ENCODE measurements around the gene ZC3H4. TPM values are rescaled to one million over a fixed set of nuclear protein-coding genes. Genes with fewer than 3 reads are reported as not detected.

The ZC3H4 gene
- 9.0 and 13.5 TPM in 2 replicates for total RNA-seq
- 8.4 and 13.1 TPM in 2 replicates for polyA plus RNA-seq
- polyA plus RNA-seq (2012) = 25.4 and 27.2 TPM in 2 replicates
- polyA minus RNA-seq (ENCODE audit: low replicate concordance) = 17.9 and 32.1 TPM in 2 replicates

DNA sequence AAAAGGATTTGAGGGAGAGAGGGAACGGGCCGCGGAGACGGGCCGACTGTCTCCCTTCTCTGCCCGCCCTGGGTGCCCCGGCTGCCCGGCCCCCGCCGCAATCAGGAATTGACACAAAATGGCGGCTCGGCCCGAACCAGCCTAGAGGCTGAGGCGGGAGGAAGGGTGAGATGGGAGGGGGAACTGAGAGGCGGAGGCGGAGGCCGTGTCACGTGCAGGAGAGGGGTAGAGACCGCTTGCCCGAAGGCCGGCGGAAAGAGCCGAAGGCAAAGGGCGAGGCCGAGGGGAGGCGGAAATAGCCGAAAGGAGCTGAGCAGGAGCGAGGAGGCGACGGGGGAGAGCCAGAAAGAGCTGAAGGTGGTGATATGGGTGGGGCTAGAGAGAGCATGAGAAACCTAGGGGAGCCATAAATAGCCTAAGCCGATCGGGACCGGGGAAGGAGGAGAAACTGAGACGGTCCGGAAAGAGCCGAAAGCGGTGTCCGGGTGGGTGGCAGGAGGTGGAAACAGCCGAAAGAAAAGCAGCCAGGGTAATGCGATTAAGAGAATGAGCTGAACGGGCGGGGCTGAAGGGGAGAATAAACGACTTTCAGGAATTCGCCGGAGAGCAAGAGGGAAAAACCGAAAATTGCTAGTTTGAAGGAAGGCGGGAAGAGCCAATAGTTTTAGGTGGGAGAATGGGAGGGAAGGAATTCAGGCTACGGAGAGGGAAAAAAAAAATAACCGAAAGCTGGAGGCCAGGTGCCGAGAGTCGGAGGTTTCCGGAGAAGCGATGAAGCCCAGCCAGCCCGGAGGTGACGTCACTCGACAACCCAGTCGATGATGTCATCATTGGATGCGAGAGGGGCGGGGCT, at the start of gene ZC3H4:
ZC3H4 (minus strand) TSS at position 780 of the 853 bp plus-strand sequence. CDS start 1,192 bp downstream, outside the sequence.
- Histone ChIP-seq H3K36me3 (ENCODE audit: control insufficient read depth, insufficient read depth, low read length) (no peaks in the 10 kb centered on the region), H3K79me2 (ENCODE audit: control insufficient read depth, insufficient read depth, low read length) (peaks cover 36% of the 10 kb centered on the region), H3K27ac (ENCODE audit: insufficient read depth, low read length) (peak within 1 kb of the TSS; percentile 99), H3K9me3 (ENCODE audit: control insufficient read depth, insufficient read depth, low read depth, low read length) (no peaks in the 10 kb centered on the region), H2AFZ (ENCODE audit: low read length) (peak within 1 kb of the TSS; percentile 40), H3K27me3 (ENCODE audit: control insufficient read depth, insufficient read depth, low read length) (no peaks in the 10 kb centered on the region), H3K9ac (ENCODE audit: insufficient read depth, low read length) (peak within 1 kb of the TSS; percentile 98), H4K20me1 (ENCODE audit: control insufficient read depth, extremely low read depth, insufficient read depth, low read length) (no peaks in the 10 kb centered on the region), H3K4me2 (ENCODE audit: extremely low read depth, insufficient read depth, low read length) (peak within 1 kb of the TSS; percentile 77), H3K4me1 (ENCODE audit: control insufficient read depth, extremely low read depth, insufficient read depth, low read length) (peaks cover 4% of the 10 kb centered on the region), H3K4me3 (replicated peaks in 1 of 4; ENCODE audit: control extremely low read depth in 1 of 4, insufficient read depth in 1 of 4, low read depth in 3 of 4, low read length in 4 of 4) (peak within 1 kb of the TSS; percentile 75 to 91 (median 88))
- TF ChIP-seq EZH2 (IDR thresholded peaks at IDR 0.05; ENCODE audit: low read length, missing control alignments) = no peak
- TF ChIP-seq, protein P1, sequence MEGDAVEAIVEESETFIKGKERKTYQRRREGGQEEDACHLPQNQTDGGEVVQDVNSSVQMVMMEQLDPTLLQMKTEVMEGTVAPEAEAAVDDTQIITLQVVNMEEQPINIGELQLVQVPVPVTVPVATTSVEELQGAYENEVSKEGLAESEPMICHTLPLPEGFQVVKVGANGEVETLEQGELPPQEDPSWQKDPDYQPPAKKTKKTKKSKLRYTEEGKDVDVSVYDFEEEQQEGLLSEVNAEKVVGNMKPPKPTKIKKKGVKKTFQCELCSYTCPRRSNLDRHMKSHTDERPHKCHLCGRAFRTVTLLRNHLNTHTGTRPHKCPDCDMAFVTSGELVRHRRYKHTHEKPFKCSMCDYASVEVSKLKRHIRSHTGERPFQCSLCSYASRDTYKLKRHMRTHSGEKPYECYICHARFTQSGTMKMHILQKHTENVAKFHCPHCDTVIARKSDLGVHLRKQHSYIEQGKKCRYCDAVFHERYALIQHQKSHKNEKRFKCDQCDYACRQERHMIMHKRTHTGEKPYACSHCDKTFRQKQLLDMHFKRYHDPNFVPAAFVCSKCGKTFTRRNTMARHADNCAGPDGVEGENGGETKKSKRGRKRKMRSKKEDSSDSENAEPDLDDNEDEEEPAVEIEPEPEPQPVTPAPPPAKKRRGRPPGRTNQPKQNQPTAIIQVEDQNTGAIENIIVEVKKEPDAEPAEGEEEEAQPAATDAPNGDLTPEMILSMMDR (conservative IDR thresholded peaks at IDR 0.05 in 1 of 2, IDR thresholded peaks at IDR 0.05 in 1 of 2; ENCODE audit: low read depth in 1 of 2, low read length in 2 of 2) = no peak
- DNase-seq (ENCODE audit: low read depth in 2 of 2) = peak; percentile 98 to 99

DNA sequence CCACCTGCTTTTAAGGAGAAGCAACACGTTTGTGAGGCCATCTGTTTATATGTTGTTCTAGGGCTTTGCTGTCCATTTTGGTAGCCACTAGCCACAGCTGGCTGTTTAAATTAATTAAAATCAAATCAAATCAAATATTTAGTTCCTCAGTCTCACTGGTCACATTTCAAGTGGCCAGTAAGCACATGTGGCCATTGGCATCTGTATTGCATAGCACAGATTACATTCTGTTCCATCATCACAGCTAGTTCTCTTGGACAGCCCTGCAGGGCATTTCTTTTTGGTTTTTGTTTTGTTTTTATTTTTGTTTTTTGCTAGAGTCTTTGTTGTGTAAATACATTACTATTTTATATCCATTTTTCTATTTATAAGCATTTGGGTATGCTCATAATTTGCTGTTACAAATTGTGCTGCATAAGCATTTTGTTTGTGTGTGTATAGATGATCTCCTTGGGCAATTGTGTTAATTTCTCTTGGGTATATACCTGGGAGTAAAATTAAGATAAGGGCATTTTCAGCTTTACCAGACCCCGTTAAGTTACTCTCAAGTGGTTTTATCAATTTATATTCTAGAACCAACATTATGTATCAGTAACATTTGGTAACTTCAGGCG, 48.4 kb upstream of the ZC3H4 start:
- no peak overlapping the region for H3K4me2 ChIP-seq (ENCODE audit: extremely low read depth, insufficient read depth, low read length)
- no peak overlapping the region for H2AFZ ChIP-seq (ENCODE audit: low read length)
- no peak overlapping the region for H3K9ac ChIP-seq (ENCODE audit: insufficient read depth, low read length)
- peak in 1 of 2 donors; percentile 37 for DNase-seq (ENCODE audit: low read depth in 2 of 2)
- H4K20me1 ChIP-seq (ENCODE audit: control insufficient read depth, extremely low read depth, insufficient read depth, low read length) = no peaks in the 10 kb centered on the region
- H3K4me3 ChIP-seq (replicated peaks in 1 of 4; ENCODE audit: control extremely low read depth in 1 of 4, insufficient read depth in 1 of 4, low read depth in 3 of 4, low read length in 4 of 4) = no peak overlapping the region
- TF ChIP-seq, protein P1 (conservative IDR thresholded peaks at IDR 0.05 in 1 of 2, IDR thresholded peaks at IDR 0.05 in 1 of 2; ENCODE audit: low read depth in 1 of 2, low read length in 2 of 2) = no peak
- no peak for TF ChIP-seq EZH2 (IDR thresholded peaks at IDR 0.05; ENCODE audit: low read length, missing control alignments)
- H3K27me3 ChIP-seq (ENCODE audit: control insufficient read depth, insufficient read depth, low read length) = no peaks in the 10 kb centered on the region
- H3K79me2 ChIP-seq (ENCODE audit: control insufficient read depth, insufficient read depth, low read length) = peaks cover 5% of the 10 kb centered on the region
- peaks cover 4% of the 10 kb centered on the region for H3K36me3 ChIP-seq (ENCODE audit: control insufficient read depth, insufficient read depth, low read length)
- no peaks in the 10 kb centered on the region for H3K9me3 ChIP-seq (ENCODE audit: control insufficient read depth, insufficient read depth, low read depth, low read length)
- H3K4me1 ChIP-seq (ENCODE audit: control insufficient read depth, extremely low read depth, insufficient read depth, low read length) = peaks cover 10% of the 10 kb centered on the region
- H3K27ac ChIP-seq (ENCODE audit: insufficient read depth, low read length) = no peak overlapping the region

DNA sequence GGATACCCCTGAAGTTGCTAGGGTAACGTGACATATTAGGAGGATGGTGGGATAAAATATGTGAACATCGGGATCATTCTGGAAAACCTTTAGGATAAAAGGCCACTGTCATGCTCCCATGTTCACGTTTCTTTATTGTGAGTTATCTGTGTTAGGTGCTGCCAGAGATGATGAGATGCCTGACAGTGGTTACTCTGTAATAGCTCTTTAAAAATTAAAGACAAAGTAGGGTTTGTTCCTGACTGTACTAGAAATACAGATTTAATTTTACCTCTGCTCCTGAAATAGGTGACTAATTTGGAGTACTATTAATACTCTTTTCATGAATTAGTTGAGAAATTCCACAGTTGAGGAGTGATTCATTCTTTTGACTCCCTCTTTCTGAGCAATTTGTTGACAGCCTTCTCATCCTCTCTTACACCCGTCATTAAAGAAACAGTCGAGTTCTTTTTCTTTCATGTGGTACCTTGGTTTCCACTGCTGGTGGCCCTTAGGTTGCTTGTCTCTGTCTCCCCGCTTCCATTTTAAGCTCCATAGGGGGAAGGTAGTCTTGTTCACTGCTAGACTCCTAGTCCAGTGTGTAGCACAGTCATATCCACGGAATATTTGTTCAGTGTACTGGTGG, 45.4 kb upstream of the ZC3H4 start:
- no peak overlapping the region for H3K27ac ChIP-seq (ENCODE audit: insufficient read depth, low read length)

More for the DNA sequence above, 45.4 kb upstream of the ZC3H4 start:
- no peaks in the 10 kb centered on the region for H4K20me1 ChIP-seq (ENCODE audit: control insufficient read depth, extremely low read depth, insufficient read depth, low read length)
- peaks cover 8% of the 10 kb centered on the region for H3K36me3 ChIP-seq (ENCODE audit: control insufficient read depth, insufficient read depth, low read length)
- no peak overlapping the region for H2AFZ ChIP-seq (ENCODE audit: low read length)
- H3K4me3 ChIP-seq (replicated peaks in 1 of 4; ENCODE audit: control extremely low read depth in 1 of 4, insufficient read depth in 1 of 4, low read depth in 3 of 4, low read length in 4 of 4) = no peak overlapping the region
- H3K9me3 ChIP-seq (ENCODE audit: control insufficient read depth, insufficient read depth, low read depth, low read length) = no peaks in the 10 kb centered on the region
- peaks cover 10% of the 10 kb centered on the region for H3K4me1 ChIP-seq (ENCODE audit: control insufficient read depth, extremely low read depth, insufficient read depth, low read length)
- H3K27me3 ChIP-seq (ENCODE audit: control insufficient read depth, insufficient read depth, low read length) = no peaks in the 10 kb centered on the region
- no peak for TF ChIP-seq EZH2 (IDR thresholded peaks at IDR 0.05; ENCODE audit: low read length, missing control alignments)
- TF ChIP-seq, protein P1 (conservative IDR thresholded peaks at IDR 0.05 in 1 of 2, IDR thresholded peaks at IDR 0.05 in 1 of 2; ENCODE audit: low read depth in 1 of 2, low read length in 2 of 2) = no peak
- H3K9ac ChIP-seq (ENCODE audit: insufficient read depth, low read length) = no peak overlapping the region
- peaks cover 5% of the 10 kb centered on the region for H3K79me2 ChIP-seq (ENCODE audit: control insufficient read depth, insufficient read depth, low read length)
- peak in 1 of 2 donors; percentile 78 for DNase-seq (ENCODE audit: low read depth in 2 of 2)
- H3K4me2 ChIP-seq (ENCODE audit: extremely low read depth, insufficient read depth, low read length) = no peak overlapping the region

All from fibroblast of lung (primary cell).